HFF-Myc (cell line): ENCODE measurements around the gene ATP11B.

Experiments used
- DNase-seq: peaks from one replicate; pipeline ENCODE4 v3.0.0-alpha.2; 2011; ENCODE audit warnings: low read depth; ENCODE audit errors: extremely low read depth
- H3K4me3 ChIP-seq: replicated peaks from 2 replicates; pipeline ENCODE4 v1.5.1; 2011; ENCODE audit warnings: low read depth, mild to moderate bottlenecking, control low read depth, low read length
- TF ChIP-seq, protein P1 (sequence below): IDR thresholded peaks from 2 replicates; pipeline ENCODE4 v1.5.1; 2012; ENCODE audit warnings: mild to moderate bottlenecking, low read depth, low read length, control low read depth; ENCODE audit errors: missing control alignments

ATP11B gene

DNA sequence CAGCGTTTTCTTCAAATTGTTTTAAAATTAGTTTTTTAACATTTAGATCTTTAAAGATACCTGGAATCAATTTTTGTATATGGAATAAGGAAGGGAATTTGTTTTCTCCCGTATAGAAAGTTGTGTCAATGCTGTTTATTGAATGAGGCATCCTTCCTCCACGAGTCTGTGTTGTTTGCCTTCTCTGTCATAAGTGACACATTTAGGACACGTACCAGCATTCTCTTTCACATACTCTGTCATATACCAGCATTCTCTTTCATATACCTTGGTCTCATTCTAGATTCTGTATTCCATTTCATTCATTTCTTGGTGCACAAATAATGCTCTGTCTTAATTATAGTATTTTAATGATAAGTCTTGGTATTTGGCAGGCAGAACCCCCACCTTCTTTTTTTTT lies 10.3 kb downstream of the ATP11B start:
- no peak for DNase-seq
- H3K4me3 ChIP-seq, result no peak overlapping the region
- TF ChIP-seq, protein P1, sequence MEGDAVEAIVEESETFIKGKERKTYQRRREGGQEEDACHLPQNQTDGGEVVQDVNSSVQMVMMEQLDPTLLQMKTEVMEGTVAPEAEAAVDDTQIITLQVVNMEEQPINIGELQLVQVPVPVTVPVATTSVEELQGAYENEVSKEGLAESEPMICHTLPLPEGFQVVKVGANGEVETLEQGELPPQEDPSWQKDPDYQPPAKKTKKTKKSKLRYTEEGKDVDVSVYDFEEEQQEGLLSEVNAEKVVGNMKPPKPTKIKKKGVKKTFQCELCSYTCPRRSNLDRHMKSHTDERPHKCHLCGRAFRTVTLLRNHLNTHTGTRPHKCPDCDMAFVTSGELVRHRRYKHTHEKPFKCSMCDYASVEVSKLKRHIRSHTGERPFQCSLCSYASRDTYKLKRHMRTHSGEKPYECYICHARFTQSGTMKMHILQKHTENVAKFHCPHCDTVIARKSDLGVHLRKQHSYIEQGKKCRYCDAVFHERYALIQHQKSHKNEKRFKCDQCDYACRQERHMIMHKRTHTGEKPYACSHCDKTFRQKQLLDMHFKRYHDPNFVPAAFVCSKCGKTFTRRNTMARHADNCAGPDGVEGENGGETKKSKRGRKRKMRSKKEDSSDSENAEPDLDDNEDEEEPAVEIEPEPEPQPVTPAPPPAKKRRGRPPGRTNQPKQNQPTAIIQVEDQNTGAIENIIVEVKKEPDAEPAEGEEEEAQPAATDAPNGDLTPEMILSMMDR, result no peak

DNA sequence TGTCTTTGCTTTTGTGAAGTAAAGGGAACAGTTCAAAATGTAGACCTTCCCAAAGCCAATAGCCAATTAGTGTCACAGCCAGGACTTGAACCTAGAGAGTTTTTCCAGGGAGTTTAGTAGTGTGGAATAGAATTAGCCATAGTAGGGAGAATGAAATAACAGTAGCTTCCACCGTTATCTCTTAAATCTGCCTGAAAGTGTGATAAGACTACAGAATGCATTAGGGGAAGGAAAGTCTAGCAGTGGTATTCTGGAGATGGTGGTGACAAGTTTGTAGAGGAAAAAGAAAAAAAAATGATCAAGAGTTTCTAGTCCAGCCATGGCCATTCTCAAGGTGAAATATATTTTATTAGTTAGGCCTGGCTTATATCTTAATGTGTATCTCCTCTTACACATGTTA lies 13.8 kb downstream of the ATP11B start:
- TF ChIP-seq, protein P1, result no peak
- H3K4me3 ChIP-seq, result no peak overlapping the region
- DNase-seq, result no peak

- TF ChIP-seq, protein P1, result no peak
- no peak overlapping the region for H3K4me3 ChIP-seq
Measured at GRCh38 chr3:182808041-182808770, 14.9 kb downstream of the ATP11B start.

DNA sequence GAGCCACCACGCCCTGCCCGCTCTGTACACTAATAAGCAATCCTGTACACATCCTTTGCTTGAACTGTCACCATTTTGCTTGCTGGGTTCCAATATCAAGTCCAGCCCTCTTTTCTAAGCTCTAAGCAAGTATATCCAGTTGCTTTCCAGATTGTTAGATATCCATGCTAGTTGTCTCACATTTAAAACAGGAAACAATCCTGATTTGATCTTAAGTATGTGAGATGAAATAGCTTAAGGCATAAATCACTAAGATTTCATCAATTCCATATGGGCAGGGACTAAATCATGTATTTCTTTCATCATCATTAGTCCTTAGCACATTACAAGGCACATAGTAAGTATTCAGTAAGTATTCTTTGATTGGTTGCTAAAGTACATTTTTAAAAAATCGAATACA lies 16.2 kb downstream of the ATP11B start:
- TF ChIP-seq, protein P1, result no peak
- no peak overlapping the region for H3K4me3 ChIP-seq
- no peak for DNase-seq

More at GRCh38 chr3:182808041-182808770, 14.9 kb downstream of the ATP11B start:
- DNase-seq, result no peak

DNA sequence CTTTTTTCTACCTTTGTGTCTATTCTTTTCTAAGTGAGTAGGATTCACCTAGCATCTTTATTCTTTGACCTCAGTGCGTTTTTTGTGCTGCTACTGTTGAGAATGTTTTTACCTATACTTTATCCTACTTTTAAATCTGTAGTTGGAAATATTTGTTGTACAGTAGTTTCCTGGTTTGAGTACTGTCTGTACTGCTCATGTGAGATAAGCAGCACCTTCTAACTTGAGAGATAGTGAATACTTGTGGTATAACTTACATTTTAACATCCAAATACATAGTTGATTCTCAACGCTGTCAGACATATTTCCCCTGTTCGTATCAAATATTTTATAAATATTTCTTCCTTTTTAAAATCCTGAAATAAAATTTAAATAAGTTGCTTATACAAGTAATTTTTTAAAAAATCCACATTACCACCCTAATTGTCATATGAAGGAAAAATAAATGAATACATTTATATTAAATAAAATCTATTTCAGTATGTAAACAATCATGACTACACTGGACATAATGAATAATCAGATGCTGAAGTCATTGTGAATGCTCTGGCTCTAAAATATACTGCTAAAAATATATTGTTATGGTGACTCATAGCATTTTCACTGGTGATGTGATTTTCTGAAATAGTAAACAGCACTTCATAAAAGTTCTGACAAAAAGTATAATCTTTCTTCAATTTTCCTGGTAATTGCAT lies 17.4 kb downstream of the ATP11B start:
- H3K4me3 ChIP-seq, result no peak overlapping the region
- TF ChIP-seq, protein P1, result no peak
- DNase-seq, result no peak

- TF ChIP-seq, protein P1, result no peak
- DNase-seq, result no peak
- no peak overlapping the region for H3K4me3 ChIP-seq
Measured at GRCh38 chr3:182811269-182811596, 17.9 kb downstream of the ATP11B start.

DNA sequence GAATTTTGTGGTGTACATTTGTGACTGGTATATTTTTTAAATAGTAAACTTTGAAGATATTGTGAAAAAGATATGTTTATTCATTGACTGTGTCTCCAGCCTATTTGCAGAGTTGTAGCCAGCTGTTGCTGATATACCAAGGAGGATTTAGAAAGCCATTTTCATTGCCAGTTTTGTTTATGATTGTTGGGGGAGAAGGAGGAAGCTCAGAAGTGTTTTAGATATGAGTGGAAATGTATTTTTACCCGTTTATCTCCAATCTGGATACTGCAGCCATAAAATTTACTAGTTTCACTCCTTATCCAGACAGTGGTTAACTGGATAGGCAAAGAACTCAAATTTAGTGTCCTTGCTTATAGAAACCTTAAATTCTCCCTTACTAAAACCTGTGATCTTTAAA lies 18.8 kb downstream of the ATP11B start:
- H3K4me3 ChIP-seq, result no peak overlapping the region
- no peak for DNase-seq
- TF ChIP-seq, protein P1, result no peak
